Testis (tissue), 2 donors: Measurements from ENCODE around the gene SERPINE2.

Experiments used
- POLR2A ChIP-seq: fragments of 450-650 bp; IDR thresholded peaks from one replicate; pipeline ENCODE4 v1.6.1; 2017; ENCODE audit warnings: antibody characterized with exemption, mild to moderate bottlenecking, moderate library complexity
- TF ChIP-seq, protein P1 (sequence below), 3 experiments: fragments of 450-650 bp in 2 of 3; fragments of 200-600 bp in 1 of 3; sonication (generic) in 1 of 3; IDR thresholded peaks; one replicate each; pipeline ENCODE4 v1.5.1; 2016 to 2019; ENCODE audit warnings: antibody characterized with exemption in 3 of 3, mild to moderate bottlenecking in 2 of 3, moderate library complexity in 1 of 3

DNA sequence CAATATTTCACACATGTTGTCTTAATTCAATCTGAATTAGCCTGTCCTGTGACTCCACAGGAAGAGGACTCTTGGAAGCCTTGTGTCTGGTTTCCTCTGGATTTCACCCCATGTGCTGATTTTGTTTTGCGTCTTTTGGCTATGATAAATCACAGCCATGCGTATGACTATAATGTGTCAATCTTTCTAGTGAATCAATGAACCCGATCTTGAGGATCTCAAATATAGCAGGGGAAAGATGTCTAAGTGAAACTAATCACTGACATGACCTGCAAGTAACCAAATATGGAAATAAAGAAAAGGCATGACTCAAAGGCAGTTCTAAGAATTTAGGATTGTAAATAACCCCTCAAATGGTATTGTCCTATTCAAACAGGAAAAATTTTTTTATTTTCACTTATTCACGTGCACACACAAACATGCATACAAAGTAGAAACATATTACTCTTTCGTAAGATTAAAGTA lies 102.2 kb downstream of the SERPINE2 start:
- TF ChIP-seq, protein P1, sequence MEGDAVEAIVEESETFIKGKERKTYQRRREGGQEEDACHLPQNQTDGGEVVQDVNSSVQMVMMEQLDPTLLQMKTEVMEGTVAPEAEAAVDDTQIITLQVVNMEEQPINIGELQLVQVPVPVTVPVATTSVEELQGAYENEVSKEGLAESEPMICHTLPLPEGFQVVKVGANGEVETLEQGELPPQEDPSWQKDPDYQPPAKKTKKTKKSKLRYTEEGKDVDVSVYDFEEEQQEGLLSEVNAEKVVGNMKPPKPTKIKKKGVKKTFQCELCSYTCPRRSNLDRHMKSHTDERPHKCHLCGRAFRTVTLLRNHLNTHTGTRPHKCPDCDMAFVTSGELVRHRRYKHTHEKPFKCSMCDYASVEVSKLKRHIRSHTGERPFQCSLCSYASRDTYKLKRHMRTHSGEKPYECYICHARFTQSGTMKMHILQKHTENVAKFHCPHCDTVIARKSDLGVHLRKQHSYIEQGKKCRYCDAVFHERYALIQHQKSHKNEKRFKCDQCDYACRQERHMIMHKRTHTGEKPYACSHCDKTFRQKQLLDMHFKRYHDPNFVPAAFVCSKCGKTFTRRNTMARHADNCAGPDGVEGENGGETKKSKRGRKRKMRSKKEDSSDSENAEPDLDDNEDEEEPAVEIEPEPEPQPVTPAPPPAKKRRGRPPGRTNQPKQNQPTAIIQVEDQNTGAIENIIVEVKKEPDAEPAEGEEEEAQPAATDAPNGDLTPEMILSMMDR (IDR thresholded peaks at IDR 0.05) = no peak
- TF ChIP-seq POLR2A = no peak
